Smooth muscle cell of the brain vasculature (primary cell): ENCODE data around the gene MGRN1.
A peak's percentile ranks its signal among the peaks of the same experiment; 100 is the strongest.
"Not testable (repeated sequence)": the region's sequence is repeated elsewhere in the genome, so short reads cannot be mapped to it uniquely, and the experiment has no call there.

ENCODE experiments used
- DNase-seq: peaks from one replicate; pipeline ENCODE4 v3.0.0-alpha.2; 2012; ENCODE audit warnings: low read depth, low spot score

Gene MGRN1

GRCh38 chr16:4733211-4733742 lies 108.7 kb downstream of the MGRN1 start:
- DNase-seq = no peak

- DNase-seq = no peak
These were observed 109.1 kb downstream of the MGRN1 start for GRCh38 chr16:4733747-4734062.

GRCh38 chr16:4734063-4734729 lies 109.6 kb downstream of the MGRN1 start, which contains the start of the genes ANKS3 and DNAAF8:
Gene ANKS3, minus strand, starts transcription at chr16:4734271. Its CDS starts 4,122 bp downstream, at chr16:4730149.
Gene DNAAF8, plus strand, starts transcription at chr16:4734537. Its CDS starts 1,978 bp downstream, at chr16:4736515.
- peak; percentile 84 for DNase-seq

GRCh38 chr16:4734730-4735535 lies 110.3 kb downstream of the MGRN1 start:
- DNase-seq = peak; percentile 41

GRCh38 chr16:4736546-4736945 lies 111.9 kb downstream of the MGRN1 start:
- DNase-seq = no peak

GRCh38 chr16:4737545-4737944 lies 112.9 kb downstream of the MGRN1 start:
- DNase-seq = no peak

GRCh38 chr16:4738370-4738769 lies 113.7 kb downstream of the MGRN1 start:
- not testable (repeated sequence) for DNase-seq
